Lower lobe of right lung (tissue), 2 donors: Measurements from ENCODE around the gene CDK11A. TPM values are rescaled to one million over a fixed set of nuclear protein-coding genes. Genes with fewer than 3 reads are reported as not detected.
A peak's percentile ranks its signal among the peaks of the same experiment; 100 is the strongest.
"Not testable (repeated sequence)": the region's sequence is repeated elsewhere in the genome, so short reads cannot be mapped to it uniquely, and the experiment has no call there.

ENCODE experiments used
- ATAC-seq, 2 donors: fragments of 200-7000 bp; cut with Tn5 transposase; one replicate each; pipeline ENCODE4 v1.9.1; 2020 to 2022; ENCODE audit warnings: mild to moderate bottlenecking in 2 of 2, moderate library complexity in 2 of 2
- DNase-seq: peaks from one replicate; pipeline ENCODE4 v3.0.0-alpha.2; 2020
- H3K27ac ChIP-seq: fragments of 200-600 bp; one replicate; pipeline ENCODE4 v1.8.0; 2022
- H3K27me3 ChIP-seq: fragments of 200-600 bp; one replicate; pipeline ENCODE4 v1.8.0; 2022; ENCODE audit warnings: low read depth
- H3K36me3 ChIP-seq: fragments of 200-600 bp; one replicate; pipeline ENCODE4 v1.8.0; 2022; ENCODE audit warnings: mild to moderate bottlenecking
- H3K4me1 ChIP-seq: fragments of 200-600 bp; one replicate; pipeline ENCODE4 v1.8.0; 2022
- H3K4me3 ChIP-seq: fragments of 200-600 bp; one replicate; pipeline ENCODE4 v1.8.0; 2022; ENCODE audit warnings: mild to moderate bottlenecking
- H3K9me3 ChIP-seq: fragments of 200-600 bp; one replicate; pipeline ENCODE4 v1.8.0; 2022
- CTCF ChIP-seq: fragments of 200-600 bp; IDR thresholded peaks from one replicate; pipeline ENCODE4 v1.8.0; 2022; ENCODE audit warnings: antibody characterized with exemption, mild to moderate bottlenecking
- intact Hi-C: fragments of 100-400 bp; cut with DNase I; formaldehyde crosslinking; loops from one replicate; pipeline ENCODE4 v1.11.0; 2022
- total RNA-seq: library from RNA; stranded (reverse); fragmentation: NEBNext Ultra II Directional; extraction: Animal tissue kit (Norgen Biotek cat#: 25700); gene quantifications from one replicate; pipeline ENCODE4 v1.2.1, GENCODE V29; 2021
- donor health status: DM: no; HTN: yes; CAD: no; lungs with severe emphysema.

CDK11A gene
- total RNA-seq, 1 donor from 2014 or later = 56.1 TPM

- Histone ChIP-seq H3K36me3 (peaks cover 58% of the 10 kb centered on the region), H3K9me3 (no peaks in the 10 kb centered on the region), H3K4me1 (peaks cover 7% of the 10 kb centered on the region), H3K27ac (no peak overlapping the region), H3K4me3 (no peak overlapping the region), H3K27me3 (no peaks in the 10 kb centered on the region)
- ATAC-seq = no peak
- no peak for DNase-seq
- no peak for TF ChIP-seq CTCF
- intact Hi-C loops = no loop called here
Measured at GRCh38 chr1:1752636-1753606, 28.8 kb upstream of the CDK11A start.

- H3K4me3 ChIP-seq = no peak overlapping the region
- no peak overlapping the region for H3K27ac ChIP-seq
- ATAC-seq (no peak), DNase-seq (no peak)
- H3K9me3 ChIP-seq = no peaks in the 10 kb centered on the region
- no peak for TF ChIP-seq CTCF
- intact Hi-C loops = no loop called here
- no peaks in the 10 kb centered on the region for H3K4me1 ChIP-seq
- H3K36me3 ChIP-seq = peaks cover 52% of the 10 kb centered on the region
- H3K27me3 ChIP-seq = no peaks in the 10 kb centered on the region
Measured at GRCh38 chr1:1752190-1752589, 28.0 kb upstream of the CDK11A start.

GRCh38 chr1:1749941-1750340 is 25.8 kb upstream of the CDK11A start:
- ATAC-seq, H3K9me3 ChIP-seq, H3K4me1 ChIP-seq, H3K27me3 ChIP-seq, intact Hi-C loops, H3K4me3 ChIP-seq, H3K27ac ChIP-seq, DNase-seq: not testable (repeated sequence)
- H3K36me3 ChIP-seq = peaks cover 30% of the 10 kb centered on the region

- ATAC-seq (no peak), DNase-seq (no peak)
- intact Hi-C loops = no loop called here
- no peak for TF ChIP-seq CTCF
- Histone ChIP-seq H3K27me3 (no peaks in the 10 kb centered on the region), H3K4me3 (no peak overlapping the region), H3K27ac (no peak overlapping the region), H3K9me3 (no peaks in the 10 kb centered on the region), H3K4me1 (no peaks in the 10 kb centered on the region), H3K36me3 (peaks cover 19% of the 10 kb centered on the region)
Measured at GRCh38 chr1:1748686-1749321, 24.6 kb upstream of the CDK11A start.

GRCh38 chr1:1746566-1746909 is 22.4 kb upstream of the CDK11A start:
- H3K27ac ChIP-seq = peak overlapping the region; percentile 90
- H3K9me3 ChIP-seq, H3K27me3 ChIP-seq, H3K4me1 ChIP-seq, intact Hi-C loops, DNase-seq, H3K36me3 ChIP-seq: not testable (repeated sequence)
- peak overlapping the region; percentile 56 for H3K4me3 ChIP-seq
- peak; percentile 95 for ATAC-seq

- H3K27ac ChIP-seq = peak overlapping the region; percentile 90
- H3K36me3 ChIP-seq, H3K9me3 ChIP-seq, H3K27me3 ChIP-seq, intact Hi-C loops, H3K4me1 ChIP-seq: not testable (repeated sequence)
- peak overlapping the region; percentile 56 for H3K4me3 ChIP-seq
- ATAC-seq (peak; percentile 96 to 98), DNase-seq (peak; percentile 95)
Measured at GRCh38 chr1:1745651-1746565, 21.8 kb upstream of the CDK11A start.

GRCh38 chr1:1742529-1742928 is 18.4 kb upstream of the CDK11A start:
- not testable (repeated sequence) for H3K4me3 ChIP-seq, DNase-seq

GRCh38 chr1:1741013-1741412 is 16.9 kb upstream of the CDK11A start:
- H3K4me3 ChIP-seq, H3K27me3 ChIP-seq, DNase-seq, H3K27ac ChIP-seq, H3K4me1 ChIP-seq, intact Hi-C loops, H3K9me3 ChIP-seq, ATAC-seq: not testable (repeated sequence)
- peaks cover 16% of the 10 kb centered on the region for H3K36me3 ChIP-seq

More at GRCh38 chr1:1742529-1742928, 18.4 kb upstream of the CDK11A start:
- H3K27me3 ChIP-seq, H3K4me1 ChIP-seq, H3K36me3 ChIP-seq, H3K9me3 ChIP-seq, H3K27ac ChIP-seq, ATAC-seq, intact Hi-C loops: not testable (repeated sequence)

- H3K4me3 ChIP-seq, H3K27ac ChIP-seq, H3K9me3 ChIP-seq, H3K4me1 ChIP-seq, DNase-seq, intact Hi-C loops, H3K27me3 ChIP-seq: not testable (repeated sequence)
- ATAC-seq = peak in 1 of 2 donors; percentile 35
- peaks cover 23% of the 10 kb centered on the region for H3K36me3 ChIP-seq
Measured at GRCh38 chr1:1738799-1739337, 14.7 kb upstream of the CDK11A start.
